ENCODE data around the gene CATSPER4.
A peak's percentile ranks its signal among the peaks of the same experiment; 100 is the strongest.
"Not testable (repeated sequence)": the region's sequence is repeated elsewhere in the genome, so short reads cannot be mapped to it uniquely, and the experiment has no call there.

The CATSPER4 gene

GRCh38 chr1:26197301-26197700 is 6.9 kb downstream of the CATSPER4 start:
- no peak for DNase-seq

- DNase-seq = no peak
Observed at GRCh38 chr1:26197813-26198212, 7.4 kb downstream of the CATSPER4 start.

GRCh38 chr1:26200413-26200812 is 10.0 kb downstream of the CATSPER4 start:
- DNase-seq = no peak

GRCh38 chr1:26203642-26204318 is 13.4 kb downstream of the CATSPER4 start:
- DNase-seq = no peak

GRCh38 chr1:26210147-26210870 is 19.9 kb downstream of the CATSPER4 start:
- DNase-seq = no peak

- DNase-seq = no peak
Observed at GRCh38 chr1:26212726-26213125, 22.3 kb downstream of the CATSPER4 start.

GRCh38 chr1:26213335-26213905 is 23.0 kb downstream of the CATSPER4 start:
- DNase-seq = no peak

GRCh38 chr1:26215246-26215645 is 24.8 kb downstream of the CATSPER4 start:
- no peak for DNase-seq

GRCh38 chr1:26218906-26219494 is 28.6 kb downstream of the CATSPER4 start:
- DNase-seq = no peak

GRCh38 chr1:26220199-26220912 is 30.0 kb downstream of the CATSPER4 start:
- DNase-seq = no peak

- DNase-seq = no peak
Observed at GRCh38 chr1:26221094-26221493, 30.7 kb downstream of the CATSPER4 start.

- no peak for DNase-seq
Observed at GRCh38 chr1:26224606-26225005, 34.2 kb downstream of the CATSPER4 start.

- DNase-seq = no peak
Observed at GRCh38 chr1:26225033-26225831, 34.8 kb downstream of the CATSPER4 start.

GRCh38 chr1:26230682-26231081 is 40.3 kb downstream of the CATSPER4 start:
- DNase-seq = not testable (repeated sequence)

GRCh38 chr1:26233903-26234643 is 43.7 kb downstream of the CATSPER4 start, which contains the start of gene CEP85:
TSS of gene CEP85 (plus strand) at chr1:26234200. CDS start at chr1:26239784, 5,584 bp downstream.
- peak; percentile 94 to 98 for DNase-seq

- DNase-seq = peak; percentile 51 to 56
Observed at GRCh38 chr1:26234644-26235370, 44.4 kb downstream of the CATSPER4 start.

GRCh38 chr1:26237230-26237966 is 47.0 kb downstream of the CATSPER4 start:
- DNase-seq = no peak

- no peak for DNase-seq
Observed at GRCh38 chr1:26239936-26240335, 49.5 kb downstream of the CATSPER4 start.
